DOHH2 (cell line): ENCODE measurements around the gene CTSZ.

Experiments used
- EZH2phosphoT487 ChIP-seq: fragments of 200-600 bp; sonication (generic); IDR thresholded peaks from 2 replicates; pipeline ENCODE4 v1.6.1; 2017; ENCODE audit warnings: borderline replicate concordance, mild to moderate bottlenecking, antibody characterized with exemption, low read length, moderate library complexity, mixed read lengths
- TF ChIP-seq, protein P1 (sequence below): fragments of 200-600 bp; sonication (generic); IDR thresholded peaks from one replicate; pipeline ENCODE4 v1.5.1; 2014; ENCODE audit warnings: antibody characterized with exemption, mild to moderate bottlenecking, low read depth, low read length; ENCODE audit not compliant: poor library complexity, severe bottlenecking

DNA sequence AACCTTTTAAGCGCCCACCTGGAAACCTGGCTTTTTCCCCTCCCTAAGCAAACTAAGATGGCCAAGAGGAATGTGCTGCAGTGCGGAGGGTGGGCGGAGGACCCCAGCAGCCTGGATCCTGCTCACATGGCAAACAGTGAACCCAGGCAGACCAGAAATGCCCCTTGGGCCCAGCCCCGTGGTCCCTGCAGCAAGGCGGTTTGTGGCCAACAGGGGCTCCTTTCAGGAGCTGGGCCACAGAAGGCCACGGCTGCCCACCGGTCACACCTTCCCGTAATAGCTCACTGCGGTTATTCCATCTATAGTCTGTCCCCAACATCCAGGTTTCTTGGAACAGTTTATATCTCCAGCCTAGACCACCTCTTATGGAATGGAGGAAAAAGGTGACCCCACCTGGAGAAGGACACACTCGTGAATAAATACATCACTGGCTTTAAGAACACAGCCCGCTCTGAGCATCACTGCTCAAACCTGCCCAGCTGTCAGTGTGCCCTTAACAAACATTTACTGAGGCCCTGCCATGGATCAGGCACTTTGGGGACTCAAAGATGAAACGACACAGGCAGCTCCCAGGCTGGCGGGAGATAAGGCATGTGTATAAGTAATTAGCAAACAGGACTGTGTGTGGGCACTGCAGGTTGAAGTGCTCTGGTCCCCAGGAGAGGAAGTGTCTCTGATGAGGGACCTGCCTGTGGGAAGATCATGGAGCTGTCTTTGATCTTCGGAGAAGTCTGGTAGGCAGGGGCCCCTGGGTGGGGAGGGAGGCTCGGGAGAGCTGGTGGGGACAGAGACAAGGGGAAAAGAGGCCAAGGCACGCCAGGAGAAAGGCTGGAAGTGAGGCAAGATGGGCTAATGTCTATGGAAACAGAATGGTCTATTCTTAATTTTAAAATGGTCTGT lies 9.0 kb upstream of the CTSZ start:
- TF ChIP-seq, protein P1, sequence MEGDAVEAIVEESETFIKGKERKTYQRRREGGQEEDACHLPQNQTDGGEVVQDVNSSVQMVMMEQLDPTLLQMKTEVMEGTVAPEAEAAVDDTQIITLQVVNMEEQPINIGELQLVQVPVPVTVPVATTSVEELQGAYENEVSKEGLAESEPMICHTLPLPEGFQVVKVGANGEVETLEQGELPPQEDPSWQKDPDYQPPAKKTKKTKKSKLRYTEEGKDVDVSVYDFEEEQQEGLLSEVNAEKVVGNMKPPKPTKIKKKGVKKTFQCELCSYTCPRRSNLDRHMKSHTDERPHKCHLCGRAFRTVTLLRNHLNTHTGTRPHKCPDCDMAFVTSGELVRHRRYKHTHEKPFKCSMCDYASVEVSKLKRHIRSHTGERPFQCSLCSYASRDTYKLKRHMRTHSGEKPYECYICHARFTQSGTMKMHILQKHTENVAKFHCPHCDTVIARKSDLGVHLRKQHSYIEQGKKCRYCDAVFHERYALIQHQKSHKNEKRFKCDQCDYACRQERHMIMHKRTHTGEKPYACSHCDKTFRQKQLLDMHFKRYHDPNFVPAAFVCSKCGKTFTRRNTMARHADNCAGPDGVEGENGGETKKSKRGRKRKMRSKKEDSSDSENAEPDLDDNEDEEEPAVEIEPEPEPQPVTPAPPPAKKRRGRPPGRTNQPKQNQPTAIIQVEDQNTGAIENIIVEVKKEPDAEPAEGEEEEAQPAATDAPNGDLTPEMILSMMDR: no peak
- TF ChIP-seq EZH2phosphoT487: no peak
